ENCODE results near the gene C5orf47.

C5orf47 gene

DNA sequence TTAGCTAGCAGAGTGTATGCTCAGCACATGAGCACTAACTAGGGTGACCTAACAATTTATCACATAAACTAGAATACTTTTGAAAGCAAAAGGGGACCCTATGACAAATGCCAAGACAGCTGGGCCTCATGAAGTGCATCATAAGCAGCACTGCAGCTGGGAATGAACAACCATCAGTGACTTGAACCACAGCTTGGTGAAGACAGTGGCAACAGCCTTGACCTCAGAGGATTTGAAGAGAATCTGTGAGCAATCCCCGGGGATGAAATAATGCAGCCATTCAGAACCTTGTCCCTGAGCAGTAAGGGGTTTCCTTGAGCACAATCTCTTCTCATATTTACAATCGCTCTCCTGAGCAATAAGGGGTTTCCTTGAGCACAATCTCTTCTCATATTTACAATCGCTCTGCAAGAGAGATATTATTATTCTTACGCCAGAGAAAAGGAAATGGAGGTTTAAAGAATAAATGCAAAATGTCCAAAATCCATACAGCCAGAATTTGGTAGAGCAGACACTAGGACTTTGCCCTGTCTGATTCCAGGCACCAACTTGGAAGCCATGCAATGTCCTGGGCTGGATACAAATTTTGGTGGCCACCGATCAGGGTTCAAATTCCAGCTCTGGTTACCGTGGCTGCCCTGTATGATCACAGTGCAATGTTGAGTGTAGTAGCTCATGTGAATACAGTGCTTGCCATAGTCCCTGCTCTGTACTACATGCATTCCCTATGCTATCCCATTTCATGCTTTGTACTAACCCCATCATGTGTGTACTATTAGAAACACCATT, 55.7 kb downstream of the C5orf47 start:
- no peak for DNase-seq

DNA sequence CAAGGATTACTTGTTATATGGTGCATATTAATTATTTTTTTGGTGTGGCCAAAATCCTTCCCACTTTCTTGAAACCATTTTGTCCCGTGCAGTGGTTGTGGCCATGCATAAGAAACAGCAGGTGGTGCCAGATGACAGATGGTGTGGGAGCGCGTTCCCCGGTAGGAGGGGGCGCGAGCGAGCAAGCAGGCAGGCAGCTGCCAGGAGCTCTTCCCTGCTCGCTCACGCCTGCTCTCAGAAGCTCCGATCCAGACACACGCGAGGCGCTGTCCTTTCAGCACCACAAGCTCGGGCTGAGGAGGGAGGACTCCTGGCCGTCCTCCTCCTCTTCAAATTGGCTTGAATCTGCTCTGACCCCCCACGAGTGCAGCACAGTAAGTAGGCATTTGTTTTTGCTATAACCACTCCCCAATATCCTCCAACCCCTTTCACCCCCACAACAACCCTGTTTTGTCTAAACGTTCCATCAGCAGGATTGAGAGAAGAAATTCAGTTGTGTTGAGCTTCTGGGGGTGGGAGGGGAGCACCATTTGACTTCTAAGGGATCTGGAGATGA, 56.6 kb downstream of the C5orf47 start, which contains the start of gene NSG2:
NSG2 (plus strand) TSS at position 237 of the 556 bp plus-strand sequence. CDS start 1,050 bp downstream, outside the sequence.
- peak; percentile 87 for DNase-seq

DNA sequence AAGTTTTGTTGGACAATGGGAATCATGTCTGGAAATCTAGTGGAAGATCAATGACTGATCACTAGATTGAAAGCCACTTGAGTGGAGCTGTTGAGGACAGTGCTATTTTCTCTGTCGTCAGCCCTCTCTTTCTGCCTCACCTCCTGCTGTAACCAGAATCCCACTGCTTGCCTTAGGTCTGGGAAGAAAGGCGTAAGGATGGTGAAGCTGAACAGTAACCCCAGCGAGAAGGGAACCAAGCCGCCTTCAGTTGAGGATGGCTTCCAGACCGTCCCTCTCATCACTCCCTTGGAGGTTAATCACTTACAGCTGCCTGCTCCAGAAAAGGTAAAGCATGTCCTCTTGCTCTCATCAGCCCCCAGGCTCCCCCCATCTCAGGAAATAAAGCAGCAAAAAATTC, 57.6 kb downstream of the C5orf47 start:
- no peak for DNase-seq

DNA sequence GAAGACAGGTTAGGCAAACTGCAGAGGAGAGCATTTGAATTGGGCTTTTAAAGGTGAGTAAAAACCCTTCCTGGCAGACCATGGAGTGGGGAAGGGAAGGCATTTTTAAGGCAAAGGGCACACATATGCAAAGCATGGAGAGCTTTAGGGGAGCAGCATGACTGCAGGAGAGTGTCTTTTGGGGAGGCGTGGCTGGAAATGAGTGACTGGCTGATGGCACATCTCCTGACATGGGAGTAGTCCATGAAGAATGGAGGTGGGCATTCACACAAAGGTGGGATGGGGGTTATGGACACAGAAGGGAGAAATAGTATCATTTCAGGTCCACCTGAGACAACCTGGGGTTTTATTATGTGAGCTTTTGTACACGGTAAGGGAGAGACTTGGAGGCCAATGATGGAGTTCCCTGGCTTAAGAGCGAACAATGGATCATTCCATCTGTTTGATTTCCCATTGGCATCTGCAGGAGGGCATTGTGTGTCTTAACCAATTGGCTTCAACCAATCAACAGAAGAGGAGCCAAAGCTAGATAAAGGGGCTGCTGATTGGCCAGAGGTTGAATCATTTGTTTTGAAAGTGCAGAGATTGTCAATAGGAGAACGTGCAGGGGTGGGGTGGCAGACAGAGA, 58.6 kb downstream of the C5orf47 start:
- no peak for DNase-seq

DNA sequence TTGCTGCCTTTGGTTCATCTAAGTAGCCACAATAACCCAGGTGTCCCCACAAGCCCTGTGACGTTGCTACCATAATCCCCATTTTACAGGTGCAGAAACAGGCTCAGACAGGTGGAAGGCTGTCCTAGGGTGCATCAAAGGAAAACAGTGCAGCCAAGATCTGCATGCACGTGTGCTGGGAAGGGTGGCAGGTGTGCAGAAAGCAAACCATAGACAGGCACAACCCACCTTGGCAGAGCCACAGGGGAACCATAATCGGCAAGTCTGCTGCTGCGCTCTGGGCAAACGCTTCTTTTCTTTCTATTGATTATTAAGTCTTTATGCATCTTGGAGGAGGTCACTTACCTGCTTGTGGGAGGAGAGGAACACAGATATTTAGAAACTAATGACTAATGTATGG, 63.7 kb downstream of the C5orf47 start:
- no peak for DNase-seq

DNA sequence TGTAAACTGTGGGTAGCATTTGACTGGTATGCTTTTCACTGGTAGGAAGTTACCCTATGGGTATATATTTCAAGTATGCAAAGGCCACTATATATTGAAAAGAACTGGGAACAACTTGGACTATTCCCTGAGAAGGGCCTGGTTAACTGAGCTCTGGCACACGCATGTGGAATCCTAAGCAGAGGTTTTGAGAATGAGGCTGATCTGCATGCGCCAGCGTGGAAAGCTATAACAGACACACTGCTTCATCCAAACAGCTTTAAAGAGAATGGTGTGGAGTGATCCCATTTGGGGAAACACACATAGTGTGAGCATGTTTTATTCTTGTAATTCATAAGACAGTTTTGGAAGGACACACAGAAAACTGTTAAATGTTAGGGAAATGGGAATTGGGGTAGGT, 64.9 kb downstream of the C5orf47 start:
- DNase-seq = no peak
